Measurements from ENCODE around the gene KLHL26.
"Not testable (repeated sequence)": the region's sequence is repeated elsewhere in the genome, so short reads cannot be mapped to it uniquely, and the experiment has no call there.

Gene KLHL26

GRCh38 chr19:18597809-18598660 is 38.8 kb upstream of the KLHL26 start:
- no peak for TF ChIP-seq CTCF (IDR thresholded peaks at IDR 0.05; ENCODE audit: low read depth, low read length)
- no peak for DNase-seq (ENCODE audit: extremely low read depth, low read depth)

GRCh38 chr19:18599485-18599884 is 37.3 kb upstream of the KLHL26 start:
- no peak for DNase-seq (ENCODE audit: extremely low read depth, low read depth)
- TF ChIP-seq CTCF (IDR thresholded peaks at IDR 0.05; ENCODE audit: low read depth, low read length) = no peak

- not testable (repeated sequence) for DNase-seq (ENCODE audit: extremely low read depth, low read depth)
Measured at GRCh38 chr19:18600692-18601397, 36.0 kb upstream of the KLHL26 start.

GRCh38 chr19:18601875-18602274 is 35.0 kb upstream of the KLHL26 start:
- no peak for TF ChIP-seq CTCF (IDR thresholded peaks at IDR 0.05; ENCODE audit: low read depth, low read length)

GRCh38 chr19:18603255-18603957 is 33.4 kb upstream of the KLHL26 start:
- peak; percentile 26 for TF ChIP-seq CTCF (IDR thresholded peaks at IDR 0.05; ENCODE audit: low read depth, low read length)
- no peak for DNase-seq (ENCODE audit: extremely low read depth, low read depth)

More at GRCh38 chr19:18601875-18602274, 35.0 kb upstream of the KLHL26 start:
- DNase-seq (ENCODE audit: extremely low read depth, low read depth) = no peak

GRCh38 chr19:18603958-18604819 is 32.6 kb upstream of the KLHL26 start:
- no peak for TF ChIP-seq CTCF (IDR thresholded peaks at IDR 0.05; ENCODE audit: low read depth, low read length)

GRCh38 chr19:18604820-18605159 is 32.0 kb upstream of the KLHL26 start:
- DNase-seq (ENCODE audit: extremely low read depth, low read depth) = no peak
- no peak for TF ChIP-seq CTCF (IDR thresholded peaks at IDR 0.05; ENCODE audit: low read depth, low read length)

More at GRCh38 chr19:18603958-18604819, 32.6 kb upstream of the KLHL26 start:
- DNase-seq (ENCODE audit: extremely low read depth, low read depth) = no peak

Measured in AG09319 (cell line).